BLaER1 (cell line): Measurements from ENCODE around the gene B3GALNT2.

Experiments
- H3K27ac ChIP-seq: shearing (Covaris generic); formaldehyde crosslinking; 2 replicates; pipeline ENCODE4 v1.8.1; 2022
- H3K27me3 ChIP-seq: shearing (Covaris generic); formaldehyde crosslinking; 2 replicates; pipeline ENCODE4 v1.8.1; 2022
- H3K36me3 ChIP-seq: shearing (Covaris generic); formaldehyde crosslinking; 2 replicates; pipeline ENCODE4 v1.8.1; 2022
- H3K4me1 ChIP-seq: shearing (Covaris generic); formaldehyde crosslinking; 2 replicates; pipeline ENCODE4 v1.8.1; 2022
- H3K4me2 ChIP-seq: shearing (Covaris generic); formaldehyde crosslinking; 2 replicates; pipeline ENCODE4 v1.8.1; 2022
- H3K4me3 ChIP-seq: shearing (Covaris generic); formaldehyde crosslinking; 2 replicates; pipeline ENCODE4 v1.8.1; 2022
- H3K9ac ChIP-seq: shearing (Covaris generic); formaldehyde crosslinking; 2 replicates; pipeline ENCODE4 v1.8.1; 2022
- H3K9me3 ChIP-seq: shearing (Covaris generic); formaldehyde crosslinking; 2 replicates; pipeline ENCODE4 v1.8.1; 2022
- H4K20me1 ChIP-seq: shearing (Covaris generic); formaldehyde crosslinking; 2 replicates; pipeline ENCODE4 v1.8.1; 2022
- Cebpa-rat ChIP-seq: shearing (Covaris generic); IDR thresholded peaks from 2 replicates; pipeline ENCODE4 v1.8.1; 2022

B3GALNT2 gene

DNA sequence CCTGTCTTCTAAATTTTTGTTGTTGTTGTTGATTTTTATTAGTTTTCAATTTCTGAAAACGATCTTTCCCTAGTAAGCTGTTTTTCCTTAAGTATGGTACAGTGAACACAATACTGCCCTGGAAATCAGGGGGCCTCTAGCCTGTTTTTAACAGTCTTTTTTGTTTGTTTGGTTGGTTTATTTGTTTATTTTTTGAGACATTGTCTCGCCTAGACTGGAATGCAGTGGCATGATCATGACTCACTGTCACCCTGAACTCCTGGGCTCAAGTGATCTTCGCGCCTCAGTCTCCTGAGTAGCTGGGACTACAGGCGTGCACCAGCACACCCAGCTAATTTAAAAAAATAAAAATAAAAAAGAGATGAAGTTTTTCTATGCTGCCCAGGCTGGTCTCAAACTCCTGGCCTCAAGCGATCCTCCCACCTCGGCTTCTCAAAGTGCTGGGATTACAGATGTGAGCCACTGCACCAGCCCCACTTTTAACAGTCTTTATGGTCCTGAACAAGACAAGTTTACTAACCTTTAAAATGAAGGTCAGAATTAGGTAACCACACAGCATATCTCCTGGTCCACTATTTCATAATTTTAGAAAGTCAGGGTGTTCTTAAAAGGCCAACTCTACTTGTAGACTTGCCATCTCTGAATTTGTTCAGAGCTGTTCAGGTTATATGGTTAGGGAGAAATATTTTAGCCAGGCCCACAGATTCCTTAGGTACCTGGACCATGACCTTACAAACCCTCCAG is 101.6 kb downstream of the B3GALNT2 start:
- H3K9ac ChIP-seq: no peak overlapping the region
- no peak overlapping the region for H3K27ac ChIP-seq
- no peak for TF ChIP-seq Cebpa-rat
- peaks cover 10% of the 10 kb centered on the region for H3K36me3 ChIP-seq
- no peak overlapping the region for H3K4me2 ChIP-seq
- no peaks in the 10 kb centered on the region for H3K4me1 ChIP-seq
- 0 out of 2 replicates have a peak, but pooled peaks cover 11% of the 10 kb centered on the region for H4K20me1 ChIP-seq
- no peak overlapping the region for H3K4me3 ChIP-seq
- H3K9me3 ChIP-seq: no peaks in the 10 kb centered on the region
- H3K27me3 ChIP-seq: no peaks in the 10 kb centered on the region

DNA sequence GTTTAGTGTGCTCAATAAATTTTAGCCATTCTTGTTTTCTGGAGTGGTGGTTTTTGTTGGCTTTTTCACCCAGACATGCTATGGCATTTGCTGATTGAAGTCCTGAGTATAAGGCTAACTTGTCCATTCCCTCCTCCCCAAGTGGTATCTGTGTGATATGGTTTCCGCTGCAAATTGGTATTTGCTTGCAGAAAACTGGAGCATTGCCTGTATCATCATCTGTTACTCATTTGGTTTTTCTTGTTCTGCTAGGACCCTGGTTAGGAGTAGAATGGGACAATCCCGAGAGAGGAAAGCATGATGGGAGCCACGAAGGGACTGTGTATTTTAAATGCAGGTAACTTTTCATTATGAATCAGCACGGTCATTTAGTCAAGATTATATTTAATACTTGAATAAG is 103.0 kb downstream of the B3GALNT2 start:
- no peaks in the 10 kb centered on the region for H3K4me1 ChIP-seq
- peaks cover 13% of the 10 kb centered on the region for H3K36me3 ChIP-seq
- no peak overlapping the region for H3K4me2 ChIP-seq
- H3K9me3 ChIP-seq: peaks cover 7% of the 10 kb centered on the region; the same call in 1 of the 2 replicates
- no peak for TF ChIP-seq Cebpa-rat
- H3K27ac ChIP-seq: no peak overlapping the region
- H4K20me1 ChIP-seq: 0 out of 2 replicates have a peak, but pooled peaks cover 11% of the 10 kb centered on the region
- H3K9ac ChIP-seq: no peak overlapping the region
- H3K4me3 ChIP-seq: no peak overlapping the region
- H3K27me3 ChIP-seq: no peaks in the 10 kb centered on the region
